Activated CD8-positive, alpha-beta memory T cell treated with anti-CD3 and anti-CD28 coated beads for 48 hours (primary cell): Measurements from ENCODE around the gene FBXO48.

Source experiments
- DNase-seq, 3 experiments: peaks; one replicate each; pipeline ENCODE4 v3.0.0-alpha.2; 2020; ENCODE audit warnings: low read depth in 2 of 3, low spot score in 2 of 3

FBXO48 gene

DNA sequence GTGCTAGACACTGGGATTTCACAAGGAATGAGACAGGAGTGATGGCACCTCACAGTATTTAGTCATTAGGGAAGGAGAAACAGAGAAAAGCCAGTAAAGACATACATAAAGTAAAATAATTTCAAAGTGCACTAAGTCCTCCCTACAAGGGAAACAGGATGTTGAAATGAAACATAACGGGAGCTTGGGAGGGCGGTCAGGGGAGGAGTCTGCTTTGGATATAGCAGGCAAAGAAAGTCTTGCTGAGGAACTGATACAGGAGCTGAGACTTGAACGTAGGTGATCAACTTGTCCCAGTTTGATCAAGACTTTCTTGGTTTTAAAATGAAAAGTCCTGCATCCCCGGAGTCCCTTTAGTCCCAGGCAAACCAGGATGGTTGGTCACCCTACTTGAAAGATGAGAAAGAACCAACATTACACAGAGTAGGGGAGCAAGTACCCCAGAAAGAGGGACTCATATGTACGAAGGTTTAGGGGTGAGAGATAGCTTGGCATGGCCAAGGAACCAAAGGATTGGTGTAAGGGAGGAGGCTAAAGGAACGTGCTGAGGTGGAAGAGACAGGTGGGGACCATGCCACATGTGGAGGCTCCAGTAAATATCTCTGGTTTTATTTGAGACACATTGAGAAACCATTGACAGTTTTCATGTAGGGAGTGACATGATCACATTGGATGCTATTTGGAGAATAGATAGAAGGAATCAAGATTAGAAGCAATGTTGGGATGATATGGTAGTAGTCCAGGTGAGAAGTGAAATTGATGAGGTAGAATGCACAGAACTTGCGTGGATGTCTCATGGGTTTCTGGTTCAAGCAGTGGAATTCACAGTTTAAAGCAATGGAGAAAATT lies 28.4 kb downstream of the FBXO48 start:
- no peak for DNase-seq

DNA sequence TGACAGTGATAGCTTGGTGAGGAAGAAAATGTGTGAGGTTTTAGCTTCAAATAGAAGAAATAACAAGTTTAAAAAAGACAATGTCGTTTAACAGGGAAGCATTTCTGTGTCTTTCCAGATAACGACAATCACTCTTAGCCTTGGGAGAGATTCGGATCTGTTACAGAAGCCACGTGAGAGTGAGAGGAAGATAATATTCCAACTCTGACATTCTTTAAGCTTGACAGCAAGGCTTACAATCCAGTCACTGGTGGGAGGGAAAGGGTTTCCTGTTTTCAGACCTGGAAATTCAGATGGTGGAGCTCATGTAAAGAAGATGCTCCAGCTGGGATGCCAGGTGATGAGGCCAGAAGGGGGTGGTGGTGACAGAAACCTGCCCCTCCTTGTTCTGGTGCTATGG lies 30.8 kb downstream of the FBXO48 start:
- no peak for DNase-seq

GRCh38 chr2:68435615-68436014 lies 31.5 kb downstream of the FBXO48 start:
- DNase-seq, result no peak

GRCh38 chr2:68434981-68435380 lies 32.1 kb downstream of the FBXO48 start:
- DNase-seq, result no peak

- no peak for DNase-seq
Observed at GRCh38 chr2:68432696-68433658, 34.1 kb downstream of the FBXO48 start.

GRCh38 chr2:68431316-68431972 lies 35.6 kb downstream of the FBXO48 start:
- DNase-seq, result no peak

DNA sequence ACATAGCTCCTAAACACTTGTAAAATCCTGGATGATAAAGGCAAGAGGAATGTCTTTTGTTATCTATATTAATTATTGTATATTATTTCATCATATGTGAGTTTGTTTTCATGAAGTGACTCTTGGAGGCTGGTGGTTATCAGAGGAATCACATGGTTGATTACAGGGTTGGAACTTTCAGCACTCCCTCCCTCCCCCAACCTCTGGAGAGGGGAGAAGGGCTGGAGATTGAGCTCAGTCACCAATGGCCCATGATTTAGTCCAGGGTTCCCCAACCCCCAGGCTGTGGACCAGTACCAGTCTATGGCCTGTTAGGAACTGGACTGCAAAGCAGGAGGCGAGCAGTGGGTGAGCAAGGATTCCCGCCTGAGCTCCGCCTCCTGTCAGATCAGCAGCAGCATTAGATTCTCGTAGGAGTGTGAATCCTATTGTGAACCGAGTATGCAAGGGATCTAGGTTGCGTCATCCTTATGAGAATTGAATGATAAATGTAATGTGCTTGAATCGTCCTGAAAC lies 37.7 kb downstream of the FBXO48 start:
- DNase-seq, result no peak

DNA sequence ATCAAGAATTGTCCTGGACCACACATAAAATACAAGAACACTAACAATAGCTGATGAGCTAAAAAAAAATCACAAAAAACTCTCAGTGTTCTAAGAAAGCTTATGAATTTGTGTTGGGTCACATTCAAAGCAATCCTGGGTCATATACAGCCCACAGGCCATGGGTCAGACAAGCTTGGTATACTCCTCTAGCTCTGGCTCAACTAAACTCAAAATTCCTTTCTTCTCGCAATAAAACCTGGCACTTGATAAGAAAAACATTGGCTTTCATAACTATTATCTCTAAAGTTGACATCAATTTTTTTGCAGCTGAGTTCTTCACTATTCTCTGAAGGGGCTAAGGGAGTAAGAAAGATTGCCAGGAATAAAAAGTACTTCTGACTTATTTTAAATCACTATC lies 38.3 kb downstream of the FBXO48 start:
- no peak for DNase-seq

DNA sequence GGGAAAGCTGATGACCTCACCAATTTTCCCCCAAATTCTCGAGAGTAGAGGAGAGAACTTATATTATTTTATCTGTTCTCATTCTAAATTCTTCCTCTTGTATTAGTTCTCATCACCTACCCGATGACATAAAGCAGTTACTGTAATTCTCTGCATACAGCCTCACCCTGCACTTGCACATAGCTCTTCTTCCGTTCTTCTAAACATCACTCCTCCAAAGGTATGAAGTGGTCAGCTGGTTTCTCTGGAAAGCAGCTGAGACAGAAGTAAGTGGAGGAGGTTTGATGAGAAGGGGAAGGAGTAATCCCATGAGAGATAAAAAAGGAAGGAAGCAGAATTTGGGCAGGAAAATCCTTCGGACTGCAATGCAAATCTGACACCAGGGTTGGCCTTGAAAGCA lies 39.0 kb downstream of the FBXO48 start:
- DNase-seq, result no peak

- DNase-seq, result no peak
Observed at GRCh38 chr2:68426848-68427579, 40.1 kb downstream of the FBXO48 start.

DNA sequence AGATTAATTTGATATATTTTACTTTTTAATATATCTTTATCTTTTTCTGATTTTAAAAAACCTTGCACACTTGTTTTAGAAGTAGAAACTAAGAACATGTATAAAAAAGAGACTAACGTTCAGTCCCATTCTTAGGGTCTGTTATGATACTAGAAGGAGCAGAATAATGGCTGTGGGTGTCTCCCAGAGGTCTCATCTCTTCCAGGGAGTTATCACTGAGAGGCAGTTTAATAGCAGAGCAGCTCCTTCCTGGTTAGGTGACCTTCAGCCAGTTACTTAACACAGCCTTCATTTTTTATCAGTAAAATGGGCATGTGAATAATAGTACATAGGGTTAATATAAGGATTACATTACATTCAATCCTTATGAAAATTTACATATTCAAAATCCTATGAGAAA lies 40.6 kb downstream of the FBXO48 start:
- DNase-seq, result no peak

DNA sequence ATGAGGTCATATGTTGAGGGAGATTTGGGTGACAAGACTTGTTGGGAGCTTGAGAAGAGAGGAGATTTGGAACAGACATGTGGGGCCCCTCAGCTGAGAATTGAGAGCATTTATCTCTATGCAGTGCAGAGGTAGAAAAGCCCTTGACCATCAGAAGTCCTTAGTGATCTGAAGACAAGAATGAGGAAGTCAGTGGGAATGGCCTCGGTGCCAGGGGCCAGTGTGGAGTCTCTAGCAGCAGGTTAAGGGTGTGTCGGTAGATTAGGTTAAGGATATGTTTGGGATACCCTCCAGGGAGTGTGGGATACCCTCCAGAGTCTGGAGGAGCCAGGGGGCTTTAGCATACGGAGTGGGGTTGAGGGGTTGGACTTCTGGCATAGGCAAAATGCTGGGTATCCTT lies 41.6 kb downstream of the FBXO48 start:
- DNase-seq, result no peak

DNA sequence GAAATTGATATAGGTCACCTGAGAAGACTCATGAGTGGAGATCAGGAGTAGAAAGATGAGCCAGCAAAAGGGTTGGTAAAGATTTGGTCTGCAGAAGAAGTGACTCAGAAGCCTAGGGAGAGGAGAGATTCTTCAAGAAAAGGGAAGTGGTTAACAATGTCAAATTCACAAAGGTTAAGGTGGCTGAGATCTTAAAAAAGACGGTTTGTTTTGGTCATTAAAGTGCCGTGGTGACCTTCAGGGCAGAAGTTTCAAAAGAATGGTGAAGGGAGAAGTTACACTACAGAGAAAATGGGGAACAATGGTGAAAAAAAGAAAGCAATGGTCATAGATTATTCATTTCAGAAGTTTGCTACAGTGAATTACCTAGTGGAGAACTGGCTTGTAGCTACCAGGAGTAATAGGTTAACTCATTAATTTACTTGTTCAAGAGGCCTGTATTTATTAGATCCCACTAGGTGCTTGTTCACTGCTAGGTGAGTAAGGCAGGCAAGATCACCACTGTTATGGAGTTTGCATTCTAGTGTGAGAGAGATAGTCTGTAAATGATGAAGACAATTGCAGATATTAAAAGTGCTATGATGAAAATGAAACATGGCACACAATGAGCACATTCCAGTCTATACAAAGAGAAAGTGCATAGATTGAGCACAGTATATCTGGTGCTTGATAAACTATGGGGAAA lies 43.0 kb downstream of the FBXO48 start:
- no peak for DNase-seq

DNA sequence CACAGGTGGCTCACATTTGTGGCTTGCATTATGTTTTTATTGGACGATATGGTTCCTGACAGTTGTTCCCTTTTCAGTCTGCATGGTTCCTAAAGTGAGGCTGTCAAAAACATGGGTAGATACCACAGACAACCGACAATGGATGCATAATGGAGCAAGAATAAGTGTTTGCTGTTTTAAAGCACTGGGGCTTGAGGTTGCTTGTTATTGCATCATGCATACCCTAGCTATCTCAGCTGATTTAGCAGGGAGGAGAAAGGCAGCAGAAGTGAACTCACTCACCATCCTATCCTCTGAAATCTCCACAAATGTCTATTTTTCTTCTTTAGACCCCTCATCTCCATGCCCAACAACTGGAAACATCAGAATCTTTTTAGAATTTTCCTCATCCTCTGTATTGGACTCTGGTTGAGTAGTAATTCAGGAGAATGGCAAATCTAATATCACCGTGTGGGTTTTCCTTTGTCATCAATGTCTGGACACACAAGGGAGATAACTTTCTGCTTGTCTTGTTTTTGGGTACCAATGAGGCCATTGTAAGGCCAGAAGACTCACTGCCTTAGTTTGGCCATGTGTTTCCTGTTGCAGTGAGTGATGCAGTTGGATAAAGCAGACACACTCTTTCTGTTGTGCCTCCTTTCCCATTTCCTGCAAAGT lies 46.7 kb downstream of the FBXO48 start:
- no peak for DNase-seq

- no peak for DNase-seq
Observed at GRCh38 chr2:68418855-68419254, 48.2 kb downstream of the FBXO48 start.

- no peak for DNase-seq
Observed at GRCh38 chr2:68418419-68418818, 48.7 kb downstream of the FBXO48 start.

DNA sequence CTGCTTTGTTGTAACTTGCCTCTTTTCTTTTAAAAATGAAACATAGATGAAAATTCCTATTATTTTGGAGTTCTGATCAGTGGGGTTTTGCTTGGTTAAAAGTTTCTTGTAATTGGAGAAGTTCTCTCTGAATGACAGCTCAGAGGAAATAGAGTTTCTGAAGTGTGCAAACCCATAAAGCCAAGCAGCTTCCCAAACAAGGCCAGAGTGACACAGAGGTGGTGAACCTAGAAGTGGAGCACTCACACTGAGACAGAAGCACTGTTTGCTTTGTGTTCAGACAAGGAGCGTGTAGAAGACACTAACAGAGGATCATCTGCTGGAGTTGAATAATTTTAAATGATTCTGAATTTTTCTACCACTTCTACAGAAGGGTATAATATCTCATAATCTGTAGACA lies 49.2 kb downstream of the FBXO48 start:
- no peak for DNase-seq

DNA sequence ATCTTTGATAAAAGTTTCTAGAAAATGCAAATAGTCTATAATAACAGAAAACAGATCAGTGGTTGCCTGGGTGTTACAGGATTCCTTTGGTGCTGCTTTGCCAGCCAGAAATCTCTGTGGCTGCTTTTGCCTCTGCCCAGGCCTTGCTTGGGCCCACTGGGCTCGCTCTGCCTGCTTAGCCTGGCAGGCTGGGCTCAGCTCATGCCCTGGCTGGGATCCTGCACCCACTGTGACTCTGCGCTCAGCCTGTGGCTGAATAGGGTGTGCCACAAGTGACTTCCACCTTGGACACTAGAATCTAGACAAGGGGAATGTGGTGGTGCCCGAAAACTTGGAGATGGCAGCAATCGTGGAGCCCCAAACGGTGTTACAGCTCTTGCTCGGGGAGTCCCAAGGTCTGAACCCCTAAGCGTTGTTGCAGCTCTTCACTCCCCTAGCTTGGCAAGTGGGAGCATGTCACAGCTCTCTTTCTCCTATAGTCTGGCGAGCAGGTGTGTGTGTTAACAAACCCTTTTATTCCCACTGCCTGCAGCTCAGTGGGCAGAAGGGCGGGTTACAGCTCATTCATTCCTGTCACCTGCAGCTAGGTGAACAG lies 50.9 kb downstream of the FBXO48 start:
- no peak for DNase-seq

- DNase-seq, result no peak
Observed at GRCh38 chr2:68415521-68415920, 51.6 kb downstream of the FBXO48 start.
